ENCODE data around the gene OR2J3. TPM values are rescaled to one million over a fixed set of nuclear protein-coding genes. Genes with fewer than 3 reads are reported as not detected.

The OR2J3 gene
- total RNA-seq, 1 experiment from 2014 or later, result not detected

- no peak overlapping the region for H3K4ac ChIP-seq (ENCODE audit: low read depth, low read length)
- H2AK5ac ChIP-seq (ENCODE audit: insufficient read length, low read length), result no peak overlapping the region
- H2BK12ac ChIP-seq (ENCODE audit: insufficient read length, low read depth, low read length), result no peak overlapping the region
- H3K9ac ChIP-seq (ENCODE audit: extremely low read depth, insufficient read length, low read length), result no peak overlapping the region
- no peaks in the 10 kb centered on the region for H3K23me2 ChIP-seq (ENCODE audit: insufficient read length, low read depth, low read length, poor library complexity, severe bottlenecking)
- no peaks in the 10 kb centered on the region for H3K27me3 ChIP-seq (ENCODE audit: insufficient read depth, low read length)
- no peak overlapping the region for H3K14ac ChIP-seq (ENCODE audit: insufficient read depth, low read length)
- no peak overlapping the region for H3K27ac Mint-ChIP-seq
- no CpG with 5 or more reads among the region's 1 CpG for WGBS (ENCODE audit: extremely low coverage, insufficient read length, low lambda C conversion rate)
- peaks cover 18 to 20% of the 10 kb centered on the region in 2 experiments; a peak in 4 of 5 replicates for H3K9me3 Mint-ChIP-seq
- no peak overlapping the region for H3T11ph ChIP-seq (ENCODE audit: low read length)
- peaks cover 0 to 3% of the 10 kb centered on the region in 2 experiments; a peak in 1 of 4 replicates for H3K4me1 Mint-ChIP-seq
- no peaks in the 10 kb centered on the region for H3K27me3 Mint-ChIP-seq (ENCODE audit: low read depth)
- H3K27ac ChIP-seq (ENCODE audit: insufficient read length, low read depth, low read length), result no peak overlapping the region
- H3K79me2 ChIP-seq (ENCODE audit: insufficient read depth, low read length), result no peaks in the 10 kb centered on the region
- peaks cover 7% of the 10 kb centered on the region for H3K9me3 ChIP-seq (ENCODE audit: control insufficient read depth, low read depth, low read length)
- no peak overlapping the region for H4K8ac ChIP-seq (replicated peaks; ENCODE audit: insufficient read length, low read depth, low read length)
- no peak overlapping the region for H3K18ac ChIP-seq (ENCODE audit: insufficient read length, low read depth, low read length)
- H2BK120ac ChIP-seq (ENCODE audit: low read depth, low read length, poor library complexity, severe bottlenecking), result no peak overlapping the region
- H4K5ac ChIP-seq (ENCODE audit: insufficient read length, low read depth, low read length), result no peak overlapping the region
- H4K91ac ChIP-seq (ENCODE audit: insufficient read length, low read depth, low read length), result no peak overlapping the region
- no peak overlapping the region for H3K4me3 Mint-ChIP-seq
- no peak overlapping the region for H2BK5ac ChIP-seq (ENCODE audit: insufficient read length, low read length)
- TF ChIP-seq CTCF (conservative IDR thresholded peaks at IDR 0.05), result no peak
- peaks cover 2 to 17% (median 10%) of the 10 kb centered on the region in 3 experiments; a peak in 6 of 7 replicates for H3K36me3 Mint-ChIP-seq (ENCODE audit: insufficient read depth in 1 of 3, low read depth in 3 of 3)
- no peak overlapping the region for H2AFZ ChIP-seq (ENCODE audit: low read length)
- no peaks in the 10 kb centered on the region for H3K4me1 ChIP-seq (ENCODE audit: insufficient read depth, low read length)
- H3K79me1 ChIP-seq (ENCODE audit: insufficient read depth, low read depth, low read length, poor library complexity, severe bottlenecking), result no peaks in the 10 kb centered on the region
- H3K23ac ChIP-seq (ENCODE audit: insufficient read length, low read depth, low read length), result no peak overlapping the region
- H3K56ac ChIP-seq (ENCODE audit: insufficient read length, low read depth, low read length), result no peak overlapping the region
- H2BK20ac ChIP-seq (ENCODE audit: low read depth, low read length, poor library complexity, severe bottlenecking), result no peak overlapping the region
- DNase-seq, result no peak
- H4K20me1 ChIP-seq (ENCODE audit: control insufficient read depth, insufficient read depth, insufficient read length), result no peaks in the 10 kb centered on the region
- no peak overlapping the region for H2BK15ac ChIP-seq (ENCODE audit: low read depth, low read length)
- no peak overlapping the region for H3K4me2 ChIP-seq (ENCODE audit: insufficient read depth, insufficient read length, low read length)
These were observed 33.7 kb downstream of the OR2J3 start for GRCh38 chr6:29141606-29142005.

Measured in H9 (cell line).